K562 (cell line): Measurements from ENCODE around the gene DAZAP1.

ENCODE experiments used
- KDM1A ChIP-seq, 2 experiments: fragments of 450-650 bp; IDR thresholded peaks; 2 replicates each; pipeline ENCODE4 v1.6.1; 2016; ENCODE audit warnings: mild to moderate bottlenecking in 2 of 2
- NFRKB ChIP-seq: fragments of 450-650 bp; IDR thresholded peaks from 2 replicates; pipeline ENCODE4 v1.6.1; 2016; ENCODE audit warnings: low read depth
- POLR2AphosphoS5 ChIP-seq: IDR thresholded peaks from 2 replicates; pipeline ENCODE4 v1.6.1; 2011; ENCODE audit warnings: mild to moderate bottlenecking, low read depth, low read length, moderate library complexity; ENCODE audit not compliant: control insufficient read depth, insufficient read depth
- RFX7 ChIP-seq: fragments of 250-450 bp; sonication (Bioruptor Pico); IDR thresholded peaks from 2 replicates; pipeline ENCODE4 v1.5.1; 2021; ENCODE audit warnings: mild to moderate bottlenecking
- SMARCA5 ChIP-seq: fragments of 450-650 bp; IDR thresholded peaks from 2 replicates; pipeline ENCODE4 v1.6.1; 2016
- SMC3 ChIP-seq: conservative IDR thresholded peaks from 2 replicates; pipeline ENCODE4 v1.6.1; 2011; ENCODE audit warnings: low read depth, low read length, improper control_type of control experiment; ENCODE audit not compliant: insufficient read depth
- TAF7 ChIP-seq: fragments of 450-650 bp; IDR thresholded peaks from 2 replicates; pipeline ENCODE4 v1.6.1; 2016; ENCODE audit warnings: missing genetic modification characterization, missing compliant biosample characterization
- TARDBP ChIP-seq: fragments of 450-650 bp; IDR thresholded peaks from 2 replicates; pipeline ENCODE4 v1.6.1; 2016
- ZBTB33 ChIP-seq: sonication (generic); formaldehyde crosslinking; IDR thresholded peaks from 2 replicates; pipeline ENCODE4 v1.8.1; 2023; ENCODE audit warnings: mild to moderate bottlenecking, missing genetic modification reagents
- ZFX ChIP-seq: sonication (generic); formaldehyde crosslinking; IDR thresholded peaks from 2 replicates; pipeline ENCODE4 v1.8.0; 2022; ENCODE audit warnings: mild to moderate bottlenecking, missing genetic modification reagents, moderate library complexity
- ZNF695 ChIP-seq: fragments of 450-650 bp; formaldehyde crosslinking; IDR thresholded peaks from 2 replicates; pipeline ENCODE4 v1.4.0; 2020; ENCODE audit warnings: mild to moderate bottlenecking, moderate library complexity
- ZNF764 ChIP-seq: fragments of 250-450 bp; sonication (Bioruptor Pico); IDR thresholded peaks from 2 replicates; pipeline ENCODE4 v1.4.0; 2020; ENCODE audit warnings: low read depth, mild to moderate bottlenecking, moderate library complexity
- TF ChIP-seq, protein P1 (sequence below), 3 experiments: IDR thresholded peaks in 2 of 3; conservative IDR thresholded peaks in 1 of 3; 2 replicates each; pipeline ENCODE4 v1.5.1; 2011 to 2012; ENCODE audit warnings: low read length in 3 of 3, mild to moderate bottlenecking in 3 of 3, control low read depth in 2 of 3, improper control_type of control experiment in 1 of 3, inconsistent platforms in 1 of 3, low read depth in 1 of 3, mixed read lengths in 1 of 3, moderate library complexity in 1 of 3; ENCODE audit not compliant: insufficient read depth in 2 of 3
- TF ChIP-seq, protein P2 (sequence below): fragments of 450-650 bp; IDR thresholded peaks from 2 replicates; pipeline ENCODE4 v1.6.1; 2016; ENCODE audit warnings: borderline replicate concordance

- TF ChIP-seq KDM1A (IDR thresholded peaks at IDR 0.05) (no peak), TARDBP (no peak), POLR2AphosphoS5 (no peak), SMARCA5 (no peak), RFX7 (CRISPR knock-in tag) (no peak), TAF7 (tag) (no peak), ZFX (CRISPR knock-in tag) (no peak), SMC3 (no peak), ZNF764 (CRISPR knock-in tag) (no peak), ZBTB33 (CRISPR knock-in tag) (no peak), NFRKB (no peak), ZNF695 (no peak)
- TF ChIP-seq, protein P1, sequence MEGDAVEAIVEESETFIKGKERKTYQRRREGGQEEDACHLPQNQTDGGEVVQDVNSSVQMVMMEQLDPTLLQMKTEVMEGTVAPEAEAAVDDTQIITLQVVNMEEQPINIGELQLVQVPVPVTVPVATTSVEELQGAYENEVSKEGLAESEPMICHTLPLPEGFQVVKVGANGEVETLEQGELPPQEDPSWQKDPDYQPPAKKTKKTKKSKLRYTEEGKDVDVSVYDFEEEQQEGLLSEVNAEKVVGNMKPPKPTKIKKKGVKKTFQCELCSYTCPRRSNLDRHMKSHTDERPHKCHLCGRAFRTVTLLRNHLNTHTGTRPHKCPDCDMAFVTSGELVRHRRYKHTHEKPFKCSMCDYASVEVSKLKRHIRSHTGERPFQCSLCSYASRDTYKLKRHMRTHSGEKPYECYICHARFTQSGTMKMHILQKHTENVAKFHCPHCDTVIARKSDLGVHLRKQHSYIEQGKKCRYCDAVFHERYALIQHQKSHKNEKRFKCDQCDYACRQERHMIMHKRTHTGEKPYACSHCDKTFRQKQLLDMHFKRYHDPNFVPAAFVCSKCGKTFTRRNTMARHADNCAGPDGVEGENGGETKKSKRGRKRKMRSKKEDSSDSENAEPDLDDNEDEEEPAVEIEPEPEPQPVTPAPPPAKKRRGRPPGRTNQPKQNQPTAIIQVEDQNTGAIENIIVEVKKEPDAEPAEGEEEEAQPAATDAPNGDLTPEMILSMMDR (IDR thresholded peaks at IDR 0.05 in 2 of 3, conservative IDR thresholded peaks at IDR 0.05 in 1 of 3; ENCODE audit: insufficient read depth in 2 of 3, low read depth in 1 of 3, low read length in 3 of 3) = no peak
- TF ChIP-seq, protein P2, sequence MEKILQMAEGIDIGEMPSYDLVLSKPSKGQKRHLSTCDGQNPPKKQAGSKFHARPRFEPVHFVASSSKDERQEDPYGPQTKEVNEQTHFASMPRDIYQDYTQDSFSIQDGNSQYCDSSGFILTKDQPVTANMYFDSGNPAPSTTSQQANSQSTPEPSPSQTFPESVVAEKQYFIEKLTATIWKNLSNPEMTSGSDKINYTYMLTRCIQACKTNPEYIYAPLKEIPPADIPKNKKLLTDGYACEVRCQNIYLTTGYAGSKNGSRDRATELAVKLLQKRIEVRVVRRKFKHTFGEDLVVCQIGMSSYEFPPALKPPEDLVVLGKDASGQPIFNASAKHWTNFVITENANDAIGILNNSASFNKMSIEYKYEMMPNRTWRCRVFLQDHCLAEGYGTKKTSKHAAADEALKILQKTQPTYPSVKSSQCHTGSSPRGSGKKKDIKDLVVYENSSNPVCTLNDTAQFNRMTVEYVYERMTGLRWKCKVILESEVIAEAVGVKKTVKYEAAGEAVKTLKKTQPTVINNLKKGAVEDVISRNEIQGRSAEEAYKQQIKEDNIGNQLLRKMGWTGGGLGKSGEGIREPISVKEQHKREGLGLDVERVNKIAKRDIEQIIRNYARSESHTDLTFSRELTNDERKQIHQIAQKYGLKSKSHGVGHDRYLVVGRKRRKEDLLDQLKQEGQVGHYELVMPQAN = no peak
These were observed 21.6 kb upstream of the DAZAP1 start for GRCh38 chr19:1385816-1386215.
